Prostate gland (tissue), 2 donors: ENCODE results near the gene PRSS27.

Experiments used
- CTCF ChIP-seq, 4 experiments: fragments of 200-600 bp in 2 of 4; fragments of 450-650 bp in 2 of 4; sonication (generic) in 2 of 4; IDR thresholded peaks; 1 replicate in 3 of 4; 2 replicates in 1 of 4; pipeline ENCODE4 v1.5.1; 2016 to 2019; ENCODE audit warnings: antibody characterized with exemption in 4 of 4, mild to moderate bottlenecking in 2 of 4, moderate library complexity in 2 of 4
- POLR2A ChIP-seq: fragments of 450-650 bp; IDR thresholded peaks from one replicate; pipeline ENCODE4 v1.6.1; 2016; ENCODE audit warnings: antibody characterized with exemption, mild to moderate bottlenecking

GRCh38 chr16:2712546-2712945 lies 7.5 kb downstream of the PRSS27 start:
- no peak for TF ChIP-seq POLR2A
- TF ChIP-seq CTCF (IDR thresholded peaks at IDR 0.05): no peak
